Measurements from ENCODE around the gene PRLR. TPM values are rescaled to one million over a fixed set of nuclear protein-coding genes. Genes with fewer than 3 reads are reported as not detected.

The PRLR gene
- total and polyA plus RNA-seq, 2 of the 13 experiments (the other 11 are each of a cell fraction or from before 2014, with no cell fraction given), result 12.2 to 13.3 TPM

DNA sequence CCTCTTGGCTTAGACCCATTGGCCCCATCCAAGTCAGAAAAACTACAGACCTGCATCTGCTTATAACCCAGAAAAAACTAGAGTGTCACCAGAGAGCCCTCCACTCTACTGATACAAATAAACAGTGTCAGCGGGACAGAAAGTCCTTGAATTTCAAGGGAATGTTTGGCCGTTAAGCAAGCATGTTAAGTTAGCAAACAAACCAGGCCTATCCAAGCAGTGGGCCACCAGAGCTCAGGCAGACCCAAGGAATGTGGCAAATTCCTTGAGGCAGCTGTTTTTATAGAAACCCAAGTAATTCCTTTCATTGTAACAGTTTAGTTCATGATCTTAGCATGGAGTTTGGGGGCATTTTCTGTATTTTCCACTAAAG lies 70.9 kb downstream of the PRLR start (continued):
- TF ChIP-seq ADNP (CRISPR knock-in tag; IDR thresholded peaks at IDR 0.05) (no peak), TP53 (CRISPR knock-in tag; conservative IDR thresholded peaks at IDR 0.05) (no peak), ZNF556 (CRISPR knock-in tag; IDR thresholded peaks at IDR 0.05; ENCODE audit: borderline replicate concordance) (no peak), HNRNPK (IDR thresholded peaks at IDR 0.05; ENCODE audit: low read depth, low read length, poor library complexity, severe bottlenecking) (no peak), HDAC2 (CRISPR knock-in tag; IDR thresholded peaks at IDR 0.05) (peak; percentile 79), ASH2L (IDR thresholded peaks at IDR 0.05; ENCODE audit: insufficient read length, low read depth, low read length) (peak; percentile 27), ZNF563 (CRISPR knock-in tag; IDR thresholded peaks at IDR 0.05) (no peak), NCOR1 (IDR thresholded peaks at IDR 0.05; ENCODE audit: borderline replicate concordance, low read length) (no peak), YEATS2 (CRISPR knock-in tag; IDR thresholded peaks at IDR 0.05; ENCODE audit: borderline replicate concordance) (no peak), MED13 (CRISPR knock-in tag; IDR thresholded peaks at IDR 0.05) (no peak), ZMAT3 (CRISPR knock-in tag; conservative IDR thresholded peaks at IDR 0.05) (no peak), HOXD1 (CRISPR knock-in tag; IDR thresholded peaks at IDR 0.05) (no peak), ISL2 (CRISPR knock-in tag; IDR thresholded peaks at IDR 0.05) (peak; percentile 70)
- TF ChIP-seq, protein P1, sequence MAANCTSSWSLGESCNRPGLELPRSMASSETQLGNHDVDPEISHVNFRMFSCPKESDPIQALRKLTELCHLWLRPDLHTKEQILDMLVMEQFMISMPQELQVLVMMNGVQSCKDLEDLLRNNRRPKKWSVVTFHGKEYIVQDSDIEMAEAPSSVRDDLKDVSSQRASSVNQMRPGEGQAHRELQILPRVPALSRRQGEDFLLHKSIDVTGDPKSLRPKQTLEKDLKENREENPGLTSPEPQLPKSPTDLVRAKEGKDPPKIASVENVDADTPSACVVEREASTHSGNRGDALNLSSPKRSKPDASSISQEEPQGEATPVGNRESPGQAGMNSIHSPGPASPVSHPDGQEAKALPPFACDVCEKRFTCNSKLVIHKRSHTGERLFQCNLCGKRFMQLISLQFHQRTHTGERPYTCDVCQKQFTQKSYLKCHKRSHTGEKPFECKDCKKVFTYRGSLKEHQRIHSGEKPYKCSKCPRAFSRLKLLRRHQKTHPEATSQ (CRISPR knock-in tag; IDR thresholded peaks at IDR 0.05; ENCODE audit: borderline replicate concordance), result no peak
- TF ChIP-seq, protein P2, sequence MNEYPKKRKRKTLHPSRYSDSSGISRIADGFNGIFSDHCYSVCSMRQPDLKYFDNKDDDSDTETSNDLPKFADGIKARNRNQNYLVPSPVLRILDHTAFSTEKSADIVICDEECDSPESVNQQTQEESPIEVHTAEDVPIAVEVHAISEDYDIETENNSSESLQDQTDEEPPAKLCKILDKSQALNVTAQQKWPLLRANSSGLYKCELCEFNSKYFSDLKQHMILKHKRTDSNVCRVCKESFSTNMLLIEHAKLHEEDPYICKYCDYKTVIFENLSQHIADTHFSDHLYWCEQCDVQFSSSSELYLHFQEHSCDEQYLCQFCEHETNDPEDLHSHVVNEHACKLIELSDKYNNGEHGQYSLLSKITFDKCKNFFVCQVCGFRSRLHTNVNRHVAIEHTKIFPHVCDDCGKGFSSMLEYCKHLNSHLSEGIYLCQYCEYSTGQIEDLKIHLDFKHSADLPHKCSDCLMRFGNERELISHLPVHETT (CRISPR knock-in tag; conservative IDR thresholded peaks at IDR 0.05), result no peak
- TF ChIP-seq, protein P3, sequence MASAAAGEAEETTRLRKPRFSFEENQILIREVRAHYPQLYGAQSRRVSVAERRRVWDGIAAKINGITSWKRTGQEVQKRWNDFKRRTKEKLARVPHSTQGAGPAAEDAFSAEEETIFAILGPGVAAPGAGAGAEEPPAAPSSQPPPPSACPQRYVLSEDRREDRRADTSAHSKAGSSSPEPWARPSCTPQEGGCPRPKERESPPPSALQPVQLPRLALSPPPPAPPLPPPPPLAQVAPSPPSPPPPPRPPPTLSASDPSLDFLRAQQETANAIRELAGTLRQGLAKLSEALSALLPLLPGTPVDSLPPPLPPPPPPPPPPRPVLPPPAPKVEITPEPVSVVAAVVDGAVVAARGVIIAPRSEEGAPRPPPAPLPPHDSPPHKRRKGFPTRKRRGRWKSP (CRISPR knock-in tag; IDR thresholded peaks at IDR 0.05), result peak; percentile 44; the same call in 1 of the 2 replicates
- TF ChIP-seq, protein P4, sequence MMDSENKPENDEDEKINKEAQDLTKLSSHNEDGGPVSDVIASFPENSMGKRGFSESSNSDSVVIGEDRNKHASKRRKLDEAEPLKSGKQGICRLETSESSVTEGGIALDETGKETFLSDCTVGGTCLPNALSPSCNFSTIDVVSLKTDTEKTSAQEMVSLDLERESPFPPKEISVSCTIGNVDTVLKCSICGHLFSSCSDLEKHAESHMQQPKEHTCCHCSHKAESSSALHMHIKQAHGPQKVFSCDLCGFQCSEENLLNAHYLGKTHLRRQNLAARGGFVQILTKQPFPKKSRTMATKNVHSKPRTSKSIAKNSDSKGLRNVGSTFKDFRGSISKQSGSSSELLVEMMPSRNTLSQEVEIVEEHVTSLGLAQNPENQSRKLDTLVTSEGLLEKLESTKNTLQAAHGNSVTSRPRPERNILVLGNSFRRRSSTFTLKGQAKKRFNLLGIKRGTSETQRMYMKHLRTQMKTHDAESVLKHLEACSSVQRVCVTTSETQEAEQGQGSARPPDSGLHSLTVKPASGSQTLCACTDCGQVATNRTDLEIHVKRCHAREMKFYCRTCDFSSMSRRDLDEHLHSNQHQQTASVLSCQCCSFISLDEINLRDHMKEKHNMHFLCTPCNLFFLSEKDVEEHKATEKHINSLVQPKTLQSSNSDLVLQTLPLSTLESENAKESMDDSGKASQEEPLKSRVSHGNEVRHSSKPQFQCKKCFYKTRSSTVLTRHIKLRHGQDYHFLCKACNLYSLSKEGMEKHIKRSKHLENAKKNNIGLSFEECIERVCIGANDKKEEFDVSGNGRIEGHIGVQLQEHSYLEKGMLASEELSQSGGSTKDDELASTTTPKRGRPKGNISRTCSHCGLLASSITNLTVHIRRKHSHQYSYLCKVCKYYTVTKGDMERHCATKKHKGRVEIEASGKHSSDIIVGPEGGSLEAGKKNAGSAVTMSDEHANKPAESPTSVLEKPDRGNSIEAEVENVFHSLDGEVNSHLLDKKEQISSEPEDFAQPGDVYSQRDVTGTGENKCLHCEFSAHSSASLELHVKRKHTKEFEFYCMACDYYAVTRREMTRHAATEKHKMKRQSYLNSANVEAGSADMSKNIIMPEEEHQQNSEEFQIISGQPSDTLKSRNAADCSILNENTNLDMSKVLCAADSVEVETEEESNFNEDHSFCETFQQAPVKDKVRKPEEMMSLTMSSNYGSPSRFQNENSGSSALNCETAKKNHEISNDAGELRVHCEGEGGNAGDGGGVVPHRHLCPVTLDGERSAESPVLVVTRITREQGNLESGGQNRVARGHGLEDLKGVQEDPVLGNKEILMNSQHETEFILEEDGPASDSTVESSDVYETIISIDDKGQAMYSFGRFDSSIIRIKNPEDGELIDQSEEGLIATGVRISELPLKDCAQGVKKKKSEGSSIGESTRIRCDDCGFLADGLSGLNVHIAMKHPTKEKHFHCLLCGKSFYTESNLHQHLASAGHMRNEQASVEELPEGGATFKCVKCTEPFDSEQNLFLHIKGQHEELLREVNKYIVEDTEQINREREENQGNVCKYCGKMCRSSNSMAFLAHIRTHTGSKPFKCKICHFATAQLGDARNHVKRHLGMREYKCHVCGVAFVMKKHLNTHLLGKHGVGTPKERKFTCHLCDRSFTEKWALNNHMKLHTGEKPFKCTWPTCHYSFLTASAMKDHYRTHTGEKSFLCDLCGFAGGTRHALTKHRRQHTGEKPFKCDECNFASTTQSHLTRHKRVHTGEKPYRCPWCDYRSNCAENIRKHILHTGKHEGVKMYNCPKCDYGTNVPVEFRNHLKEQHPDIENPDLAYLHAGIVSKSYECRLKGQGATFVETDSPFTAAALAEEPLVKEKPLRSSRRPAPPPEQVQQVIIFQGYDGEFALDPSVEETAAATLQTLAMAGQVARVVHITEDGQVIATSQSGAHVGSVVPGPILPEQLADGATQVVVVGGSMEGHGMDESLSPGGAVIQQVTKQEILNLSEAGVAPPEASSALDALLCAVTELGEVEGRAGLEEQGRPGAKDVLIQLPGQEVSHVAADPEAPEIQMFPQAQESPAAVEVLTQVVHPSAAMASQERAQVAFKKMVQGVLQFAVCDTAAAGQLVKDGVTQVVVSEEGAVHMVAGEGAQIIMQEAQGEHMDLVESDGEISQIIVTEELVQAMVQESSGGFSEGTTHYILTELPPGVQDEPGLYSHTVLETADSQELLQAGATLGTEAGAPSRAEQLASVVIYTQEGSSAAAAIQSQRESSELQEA (CRISPR knock-in tag; IDR thresholded peaks at IDR 0.05; ENCODE audit: not compliant biosample characterization), result no peak
- TF ChIP-seq, protein P5, sequence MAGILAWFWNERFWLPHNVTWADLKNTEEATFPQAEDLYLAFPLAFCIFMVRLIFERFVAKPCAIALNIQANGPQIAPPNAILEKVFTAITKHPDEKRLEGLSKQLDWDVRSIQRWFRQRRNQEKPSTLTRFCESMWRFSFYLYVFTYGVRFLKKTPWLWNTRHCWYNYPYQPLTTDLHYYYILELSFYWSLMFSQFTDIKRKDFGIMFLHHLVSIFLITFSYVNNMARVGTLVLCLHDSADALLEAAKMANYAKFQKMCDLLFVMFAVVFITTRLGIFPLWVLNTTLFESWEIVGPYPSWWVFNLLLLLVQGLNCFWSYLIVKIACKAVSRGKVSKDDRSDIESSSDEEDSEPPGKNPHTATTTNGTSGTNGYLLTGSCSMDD (CRISPR knock-in tag; IDR thresholded peaks at IDR 0.05), result no peak
